ENCODE data around the gene SLC15A5. TPM values are rescaled to one million over a fixed set of nuclear protein-coding genes. Genes with fewer than 3 reads are reported as not detected.

SLC15A5 gene
- not detected in 2 replicates for total RNA-seq (2014; rRNA removed; shearing (Covaris generic))
- polyA plus RNA-seq (2015; cell fraction: cytosol; rRNA removed), result not detected in 2 replicates
- not detected in 2 replicates for polyA plus RNA-seq (2015; cell fraction: nucleus; rRNA removed)

GRCh38 chr12:16277585-16277984, at the start of gene SLC15A5:
TSS of gene SLC15A5 (minus strand) at chr12:16277685. CDS start at chr12:16277685, 0 bp downstream.
- no peak for DNase-seq (ENCODE audit: low read depth)

- DNase-seq (ENCODE audit: low read depth), result no peak
Observed at GRCh38 chr12:16325426-16325825, 47.9 kb upstream of the SLC15A5 start.

- DNase-seq (ENCODE audit: low read depth), result no peak
Observed at GRCh38 chr12:16324772-16325171, 47.3 kb upstream of the SLC15A5 start.

- no peak for DNase-seq (ENCODE audit: low read depth)
Observed at GRCh38 chr12:16324272-16324671, 46.8 kb upstream of the SLC15A5 start.

GRCh38 chr12:16323638-16324037, 46.2 kb upstream of the SLC15A5 start:
- no peak for DNase-seq (ENCODE audit: low read depth)

- no peak for DNase-seq (ENCODE audit: low read depth)
Observed at GRCh38 chr12:16323010-16323409, 45.5 kb upstream of the SLC15A5 start.

GRCh38 chr12:16310934-16311333, 33.4 kb upstream of the SLC15A5 start:
- no peak for DNase-seq (ENCODE audit: low read depth)

- no peak for DNase-seq (ENCODE audit: low read depth)
Observed at GRCh38 chr12:16307856-16308475, 30.5 kb upstream of the SLC15A5 start.

- DNase-seq (ENCODE audit: low read depth), result no peak
Observed at GRCh38 chr12:16303939-16304338, 26.5 kb upstream of the SLC15A5 start.

- DNase-seq (ENCODE audit: low read depth), result no peak
Observed at GRCh38 chr12:16300736-16301135, 23.3 kb upstream of the SLC15A5 start.

GRCh38 chr12:16300122-16300521, 22.6 kb upstream of the SLC15A5 start:
- no peak for DNase-seq (ENCODE audit: low read depth)

- no peak for DNase-seq (ENCODE audit: low read depth)
Observed at GRCh38 chr12:16299403-16299802, 21.9 kb upstream of the SLC15A5 start.

GRCh38 chr12:16297521-16297920, 20.0 kb upstream of the SLC15A5 start:
- no peak for DNase-seq (ENCODE audit: low read depth)

GRCh38 chr12:16294376-16294956, 17.0 kb upstream of the SLC15A5 start:
- no peak for DNase-seq (ENCODE audit: low read depth)

- DNase-seq (ENCODE audit: low read depth), result no peak
Observed at GRCh38 chr12:16291032-16291431, 13.5 kb upstream of the SLC15A5 start.

GRCh38 chr12:16285586-16285985, 8.1 kb upstream of the SLC15A5 start:
- DNase-seq (ENCODE audit: low read depth), result peak; percentile 24

GRCh38 chr12:16282978-16283377, 5.5 kb upstream of the SLC15A5 start:
- DNase-seq (ENCODE audit: low read depth), result no peak

- no peak for DNase-seq (ENCODE audit: low read depth)
Observed at GRCh38 chr12:16282081-16282480, 4.6 kb upstream of the SLC15A5 start.

GRCh38 chr12:16281157-16281556, 3.7 kb upstream of the SLC15A5 start:
- DNase-seq (ENCODE audit: low read depth), result no peak

- peak; percentile 65 for DNase-seq (ENCODE audit: low read depth)
Observed at GRCh38 chr12:16272222-16272621, 5.3 kb downstream of the SLC15A5 start.

- no peak for DNase-seq (ENCODE audit: low read depth)
Observed at GRCh38 chr12:16271062-16271461, 6.4 kb downstream of the SLC15A5 start.

GRCh38 chr12:16269946-16270345, 7.5 kb downstream of the SLC15A5 start:
- DNase-seq (ENCODE audit: low read depth), result no peak

GRCh38 chr12:16266085-16266484, 11.4 kb downstream of the SLC15A5 start:
- no peak for DNase-seq (ENCODE audit: low read depth)
